ENCODE data around the gene GCA. TPM values are rescaled to one million over a fixed set of nuclear protein-coding genes. Genes with fewer than 3 reads are reported as not detected.

Gene GCA
- total and polyA plus RNA-seq, 2 of the 4 experiments (the other 2 are of a cell fraction), result 2.2 to 3.6 TPM

GRCh38 chr2:162301877-162302276 lies 42.1 kb upstream of the GCA start:
- H3K14ac ChIP-seq (replicated peaks; ENCODE audit: low read depth, low read length), result no peak overlapping the region
- TF ChIP-seq BHLHE40 (IDR thresholded peaks at IDR 0.05; ENCODE audit: low read depth, low read length) (no peak), MXI1 (IDR thresholded peaks at IDR 0.05; ENCODE audit: borderline replicate concordance, low read depth, low read length) (no peak), CHD1 (IDR thresholded peaks at IDR 0.05; ENCODE audit: low read depth, low read length) (no peak), MAFK (IDR thresholded peaks at IDR 0.05; ENCODE audit: low read depth, low read length) (no peak), USF2 (IDR thresholded peaks at IDR 0.05; ENCODE audit: low read depth, low read length) (no peak), CTCF (conservative IDR thresholded peaks at IDR 0.05; ENCODE audit: low read depth, low read length) (no peak), RCOR1 (IDR thresholded peaks at IDR 0.05; ENCODE audit: insufficient replicate concordance, low read length) (no peak), POLR2A (IDR thresholded peaks at IDR 0.05; ENCODE audit: low read depth, low read length) (no peak), FOS (IDR thresholded peaks at IDR 0.05; ENCODE audit: low read depth, low read length) (no peak), SMC3 (IDR thresholded peaks at IDR 0.05; ENCODE audit: low read depth, low read length) (no peak)
- H4K91ac ChIP-seq (ENCODE audit: insufficient read depth, low read depth, low read length), result no peak overlapping the region
- H2BK20ac ChIP-seq (ENCODE audit: low read depth, low read length), result no peak overlapping the region
- intact Hi-C loops (cut with micrococcal nuclease), result loop anchor here (1.0 to 5.0 kb wide), 3 partner anchors 295 to 716 kb away; no protein-coding TSS in a partner anchor
- no peaks in the 10 kb centered on the region for H4K20me1 ChIP-seq (ENCODE audit: insufficient read depth, low read length)
- H3K27ac ChIP-seq (ENCODE audit: insufficient read depth, low read length), result no peak overlapping the region
- no peak overlapping the region for H2AFZ ChIP-seq (replicated peaks; ENCODE audit: low read length, poor library complexity)
- no peak overlapping the region for H3K4me3 ChIP-seq (ENCODE audit: insufficient read depth, low read depth, low read length)
- H3K4me2 ChIP-seq (ENCODE audit: low read depth, low read length), result no peak overlapping the region
- H2BK120ac ChIP-seq (ENCODE audit: low read depth, low read length), result no peak overlapping the region
- no peak overlapping the region for H2BK5ac ChIP-seq (ENCODE audit: low read depth, low read length, poor library complexity, severe bottlenecking)
- no TSS peak for BruUV-seq (replicated peaks)
- no peaks in the 10 kb centered on the region for H3K79me1 ChIP-seq (ENCODE audit: low read depth in 1 of 2, low read length in 2 of 2)
- in situ Hi-C loops (cut with MboI; ENCODE audit: low sequenced_read_pairs), result loop anchor here (10.0 to 25.0 kb wide), 2 partner anchors 315 to 717 kb away; no protein-coding TSS in a partner anchor
- no peak overlapping the region for H2BK15ac ChIP-seq (ENCODE audit: low read depth, low read length)
- H3K23ac ChIP-seq (ENCODE audit: low read depth, low read length), result no peak overlapping the region
- H2AK9ac ChIP-seq (replicated peaks; ENCODE audit: low read depth, low read length, poor library complexity), result no peak overlapping the region
- H3K4me1 ChIP-seq (ENCODE audit: control insufficient read depth, insufficient read depth, low read length), result no peaks in the 10 kb centered on the region
- no peak overlapping the region for H2AK5ac ChIP-seq (ENCODE audit: low read depth, low read length)
- no peak for ATAC-seq (ENCODE audit: low read depth)
- no peak overlapping the region for H3K56ac ChIP-seq (ENCODE audit: extremely low read depth, insufficient read depth, low read length)
- H3K18ac ChIP-seq (ENCODE audit: low read depth, low read length), result no peak overlapping the region
- H4K8ac ChIP-seq (ENCODE audit: low read depth in 2 of 2, low read length in 2 of 2), result no peak overlapping the region
- H3K9ac ChIP-seq (ENCODE audit: low read depth, low read length), result no peak overlapping the region
- no peaks in the 10 kb centered on the region for H3K9me1 ChIP-seq (ENCODE audit: insufficient read depth, low read length)
- no peaks in the 10 kb centered on the region for H3K9me3 ChIP-seq (ENCODE audit: control insufficient read depth, insufficient read depth, low read length)
- CTCF ChIA-PET, result interaction anchor here (0.6 to 2.1 kb wide), 5 partner anchors 82 to 758 kb away, joined by 3 to 6 read pairs (median 4); no protein-coding TSS in a partner anchor
- no peak overlapping the region for H4K5ac ChIP-seq (ENCODE audit: low read depth, low read length)
- no peak overlapping the region for H3K4ac ChIP-seq (ENCODE audit: low read depth, low read length)
- POLR2A ChIA-PET (ENCODE audit: unreplicated experiment), result no interaction called here
- WGBS, 2 experiments (ENCODE audit: extremely low coverage in 2 of 2, insufficient read length in 1 of 2), result no CpG with 5 or more reads among the region's 1 CpG
- dilution Hi-C loops (cut with HindIII; ENCODE audit: low sequenced_read_pairs, unreplicated experiment), result no loop called here
- H3K36me3 ChIP-seq (ENCODE audit: control insufficient read depth, insufficient read depth, low read length), result no peaks in the 10 kb centered on the region
- no peak for DNase-seq
- H3K27me3 ChIP-seq (ENCODE audit: control insufficient read depth, insufficient read depth, low read length), result no peaks in the 10 kb centered on the region

Data from IMR-90 (cell line).